K562 (cell line): ENCODE data around the gene FSCN2. TPM values are rescaled to one million over a fixed set of nuclear protein-coding genes. Genes with fewer than 3 reads are reported as not detected.

Source experiments
- CHD7 ChIP-seq: fragments of 200-600 bp; sonication (generic); IDR thresholded peaks from one replicate; pipeline ENCODE4 v1.6.1; 2012; ENCODE audit warnings: mild to moderate bottlenecking, low read depth, low read length, inconsistent platforms
- HIVEP1 ChIP-seq: fragments of 250-450 bp; sonication (Bioruptor Pico); IDR thresholded peaks from 2 replicates; pipeline ENCODE4 v1.4.0; 2020; ENCODE audit warnings: mild to moderate bottlenecking
- SOX6 ChIP-seq: fragments of 450-650 bp; IDR thresholded peaks from 2 replicates; pipeline ENCODE4 v1.6.1; 2014; ENCODE audit warnings: mild to moderate bottlenecking
- SREBF2 ChIP-seq: sonication (generic); formaldehyde crosslinking; IDR thresholded peaks from 2 replicates; pipeline ENCODE4 v1.4.0; 2020; ENCODE audit warnings: mild to moderate bottlenecking, missing genetic modification reagents
- TAF1 ChIP-seq: IDR thresholded peaks from 2 replicates; pipeline ENCODE4 v1.6.1; 2011; ENCODE audit warnings: mild to moderate bottlenecking, low read length, moderate library complexity; ENCODE audit not compliant: insufficient read depth, control insufficient read depth, severe bottlenecking; ENCODE audit errors: extremely low read depth
- ZNF143 ChIP-seq: sonication (generic); formaldehyde crosslinking; IDR thresholded peaks from 2 replicates; pipeline ENCODE4 v1.9.0; 2022; ENCODE audit warnings: mild to moderate bottlenecking, missing genetic modification reagents
- ZNF830 ChIP-seq: fragments of 250-450 bp; sonication (Bioruptor Pico); IDR thresholded peaks from 2 replicates; pipeline ENCODE4 v1.5.0; 2021; ENCODE audit warnings: mild to moderate bottlenecking
- polyA plus RNA-seq, 8 experiments: library from polyadenylated mRNA; depleted of rRNA in 4 of 8; stranded (reverse) in 5 of 8; unstranded in 3 of 8; fragments of >200 nt; fragmentation: Nextera tagmentation in 2 of 8; fragmentation: Illumina TruSeq in 1 of 8; extraction: Ambion mirVana in 2 of 8; extraction: Trizol in 1 of 8; gene quantifications; 2 replicates each; pipeline versions ENCODE4 v1.2.1 to v1.2.3, GENCODE V29; 2011 to 2014; ENCODE audit warnings: inconsistent platforms in 1 of 8, missing spikeins in 1 of 8
- total RNA-seq, 7 experiments: library from RNA; depleted of rRNA in 6 of 7; stranded (reverse); fragments of >200 nt in 6 of 7; fragmentation: Illumina TruSeq in 2 of 7; extraction: Trizol in 2 of 7; gene quantifications; 2 replicates each; pipeline versions ENCODE4 v1.2.1 to v1.2.3, GENCODE V29; 2011 to 2021; ENCODE audit warnings: low replicate concordance in 1 of 7

The FSCN2 gene
- total and polyA plus RNA-seq, 9 of the 15 experiments (the other 6 are each of a cell fraction or from before 2014, with no cell fraction given): 0.08 TPM; not detected in 8

GRCh38 chr17:81573794-81574642 lies 45.8 kb downstream of the FSCN2 start (continued):
- TF ChIP-seq CHD7: no peak
- no peak for TF ChIP-seq SOX6
- no peak for TF ChIP-seq ZNF830 (CRISPR knock-in tag)
- no peak for TF ChIP-seq TAF1
- no peak for TF ChIP-seq ZNF143 (CRISPR knock-in tag)
- no peak for TF ChIP-seq HIVEP1 (CRISPR knock-in tag)
- TF ChIP-seq SREBF2: no peak
- TF ChIP-seq, all 486 proteins: peak for 0
